GM12872 (cell line): ENCODE measurements around the gene BORCS8.

Source experiments
- CTCF ChIP-seq: IDR thresholded peaks from 3 replicates; pipeline ENCODE4 v1.5.1; 2011; ENCODE audit warnings: low read depth, mild to moderate bottlenecking, low read length, moderate library complexity; ENCODE audit not compliant: insufficient read depth

Gene BORCS8

DNA sequence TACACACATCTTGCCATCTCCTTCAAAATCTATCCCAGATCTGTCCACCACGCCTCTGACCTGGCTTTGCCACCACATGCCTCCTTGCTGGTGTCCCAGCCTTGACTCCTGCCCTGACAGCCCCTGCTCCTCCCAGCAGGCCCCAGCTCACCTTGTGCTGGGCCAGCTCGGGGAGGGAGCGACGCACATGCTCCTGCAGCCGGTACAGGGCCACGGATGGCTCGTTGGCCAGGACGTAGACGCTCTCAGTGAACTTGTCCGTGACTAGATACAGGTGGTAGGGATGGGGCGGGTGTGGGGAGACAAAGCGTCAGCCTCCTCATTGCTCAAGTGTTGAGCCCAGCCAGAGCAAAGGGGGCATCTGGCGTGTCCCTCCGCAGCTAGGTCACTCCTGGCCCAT lies 5.2 kb downstream of the BORCS8 start:
- no peak for TF ChIP-seq CTCF

DNA sequence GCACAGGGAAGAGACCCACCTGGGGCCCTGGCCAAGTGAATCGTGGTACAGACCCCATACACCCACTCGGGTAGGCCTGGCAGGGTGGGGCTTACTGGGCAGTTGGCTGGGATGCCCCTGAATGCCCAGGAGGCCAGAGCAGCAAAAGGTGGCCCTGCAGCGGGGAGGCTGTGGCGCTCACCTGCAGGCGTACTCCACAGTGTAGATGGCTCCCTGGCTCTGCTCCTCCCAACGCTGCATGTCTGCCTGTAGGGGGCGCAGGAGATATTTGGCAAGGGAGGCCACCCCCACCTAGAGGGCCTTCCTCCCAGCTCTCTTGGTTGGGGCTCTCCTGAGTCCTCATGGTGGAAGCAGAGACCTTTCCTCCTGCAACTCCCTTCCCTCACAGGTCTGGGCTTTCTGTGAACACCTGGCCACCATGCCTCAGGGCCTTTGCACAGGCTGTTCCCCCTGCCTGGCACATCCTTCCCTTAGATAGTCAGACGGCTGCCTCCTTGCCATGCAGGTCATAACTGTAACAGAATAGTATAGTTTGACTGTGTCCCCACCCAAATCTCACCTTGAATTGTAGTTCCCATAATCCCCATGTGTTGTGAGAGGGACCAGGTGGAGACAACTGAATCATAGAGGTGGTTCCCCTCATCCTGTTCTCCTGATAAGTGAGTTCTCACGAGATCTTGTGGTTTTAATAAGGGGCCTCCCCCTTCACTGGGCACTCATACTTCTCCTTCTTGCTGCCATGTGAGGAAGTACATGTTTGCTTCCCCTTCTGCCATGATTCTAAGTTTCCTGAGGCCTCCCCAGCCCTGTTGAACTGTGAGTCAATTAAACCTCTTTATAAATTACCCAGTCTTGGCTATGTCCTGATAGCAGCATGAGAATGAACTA lies 5.9 kb downstream of the BORCS8 start:
- peak; percentile 81 for TF ChIP-seq CTCF

DNA sequence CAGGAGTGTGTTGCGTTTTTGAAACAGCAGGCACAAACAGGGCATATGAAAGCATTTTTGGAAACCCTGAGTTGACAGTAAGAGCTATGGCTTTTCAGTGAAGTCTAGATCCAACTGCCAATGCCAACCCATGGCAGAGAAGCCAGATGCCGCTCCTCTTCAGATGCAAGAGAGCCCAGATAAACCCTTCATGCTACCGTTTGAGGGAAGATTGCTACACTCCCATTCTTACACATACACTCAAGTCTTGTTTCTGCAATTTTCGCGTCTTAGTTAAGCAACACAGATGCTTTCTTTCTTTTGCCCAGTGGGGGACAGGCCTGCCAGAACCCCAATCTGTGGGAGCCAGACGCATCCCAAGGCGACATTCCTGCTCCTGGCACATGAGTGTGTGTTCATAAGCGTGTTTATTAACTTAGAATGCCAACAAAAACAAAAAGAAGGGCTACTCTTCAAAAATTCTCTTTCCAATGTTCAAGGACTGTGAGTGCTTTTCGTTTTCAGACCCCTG lies 10.4 kb downstream of the BORCS8 start:
- no peak for TF ChIP-seq CTCF

DNA sequence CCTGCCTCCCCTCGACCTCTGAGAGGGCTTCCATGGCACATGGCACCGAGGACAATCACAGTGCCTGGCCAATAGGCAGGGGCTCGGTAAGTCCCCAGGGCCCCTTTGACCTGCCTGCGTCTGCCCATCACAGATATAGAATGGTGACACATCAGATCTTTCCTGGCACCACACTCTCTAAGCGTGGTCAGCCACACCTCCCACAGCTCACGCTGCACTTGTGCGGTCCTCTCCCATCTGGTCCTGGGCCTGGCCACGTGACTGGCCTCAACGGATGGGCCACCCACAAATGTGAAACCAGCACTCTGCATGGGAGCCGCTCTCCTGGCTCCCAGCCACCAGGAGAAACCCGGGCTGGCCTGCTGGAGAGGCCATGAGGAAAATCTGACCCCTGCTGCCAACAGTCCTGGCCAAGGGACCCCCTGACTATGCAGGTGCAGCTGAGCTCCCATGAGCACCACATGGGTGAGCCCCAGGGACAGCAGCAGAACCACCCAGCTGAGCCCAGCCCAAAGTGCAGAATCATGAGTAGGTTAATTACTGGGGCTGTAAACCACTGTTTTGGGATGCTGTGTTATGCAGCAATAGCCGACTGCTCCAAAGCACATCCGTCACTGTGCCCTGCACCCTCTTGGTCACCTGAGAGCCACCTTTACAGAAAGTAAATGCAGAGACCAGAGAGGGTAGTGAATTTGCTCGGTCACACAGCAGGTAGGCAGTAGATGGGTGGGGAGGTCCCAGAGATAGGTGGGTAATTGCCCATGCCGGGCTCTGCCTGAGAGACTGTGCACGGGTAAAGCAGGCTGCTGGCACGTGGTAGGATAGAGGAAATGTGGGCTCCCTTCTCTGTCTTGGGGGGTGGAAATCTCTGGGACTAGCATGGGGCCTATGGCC lies 12.2 kb downstream of the BORCS8 start:
- no peak for TF ChIP-seq CTCF

DNA sequence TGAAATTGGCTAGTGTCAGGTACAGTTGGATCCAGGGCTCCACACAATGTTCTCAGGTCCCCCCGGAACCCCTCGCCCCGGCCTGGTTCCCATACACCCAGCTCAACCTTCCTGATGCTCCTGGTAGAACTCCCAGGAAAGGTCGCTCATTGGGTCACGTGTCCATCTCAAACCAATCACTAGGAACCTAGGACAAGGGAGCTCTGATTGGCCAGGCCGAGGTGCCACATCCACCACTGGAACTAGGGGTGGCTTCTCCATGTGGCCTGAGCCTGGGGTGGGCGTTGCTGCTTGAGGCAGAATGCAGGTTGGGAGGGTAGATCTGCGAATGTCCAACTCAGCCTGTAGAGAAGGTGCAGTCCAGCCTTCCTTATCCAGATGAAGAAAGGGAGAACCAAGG lies 15.0 kb downstream of the BORCS8 start:
- no peak for TF ChIP-seq CTCF

GRCh38 chr19:19171821-19172532 lies 20.0 kb downstream of the BORCS8 start:
- TF ChIP-seq CTCF: no peak
